HepG2 (cell line): Measurements from ENCODE around the gene DFFA. TPM values are rescaled to one million over a fixed set of nuclear protein-coding genes. Genes with fewer than 3 reads are reported as not detected.
A peak's percentile ranks its signal among the peaks of the same experiment; 100 is the strongest.

Source experiments
- ARHGAP35 ChIP-seq: sonication (generic); formaldehyde crosslinking; IDR thresholded peaks from 2 replicates; pipeline ENCODE4 v1.9.0; 2022; ENCODE audit warnings: mild to moderate bottlenecking, inconsistent platforms, moderate library complexity, missing genetic modification reagents, borderline replicate concordance
- CREB3 ChIP-seq: sonication (generic); formaldehyde crosslinking; IDR thresholded peaks from 2 replicates; pipeline ENCODE4 v1.5.0; 2020; ENCODE audit warnings: missing genetic modification reagents
- FOXP1 ChIP-seq, 2 experiments: fragments of 450-650 bp in 1 of 2; IDR thresholded peaks; 2 replicates each; pipeline ENCODE4 v1.6.1; 2017 to 2018; ENCODE audit warnings: antibody characterized with exemption in 1 of 2
- GTF2F1 ChIP-seq: fragments of 150-350 bp; IDR thresholded peaks from 2 replicates; pipeline ENCODE4 v1.6.1; 2014; ENCODE audit warnings: low read length
- HOXD1 ChIP-seq: sonication (generic); formaldehyde crosslinking; IDR thresholded peaks from 2 replicates; pipeline ENCODE4 v1.5.0; 2020; ENCODE audit warnings: missing genetic modification reagents
- IKZF5 ChIP-seq: IDR thresholded peaks from 2 replicates; pipeline ENCODE4 v1.6.1; 2018; ENCODE audit warnings: missing genetic modification reagents, mild to moderate bottlenecking, missing compliant biosample characterization
- KLF6 ChIP-seq: IDR thresholded peaks from 2 replicates; pipeline ENCODE4 v1.8.0; 2016; ENCODE audit warnings: missing biosample characterization, missing genetic modification reagents
- LRRFIP1 ChIP-seq: sonication (generic); formaldehyde crosslinking; conservative IDR thresholded peaks from 2 replicates; pipeline ENCODE4 v1.4.0; 2020; ENCODE audit warnings: missing genetic modification reagents
- NONO ChIP-seq, 2 experiments: fragments of 450-650 bp in 1 of 2; sonication (generic) in 1 of 2; formaldehyde crosslinking in 1 of 2; IDR thresholded peaks in 1 of 2; conservative IDR thresholded peaks in 1 of 2; 2 replicates each; pipeline versions ENCODE4 v1.6.1 to v1.8.0; 2017 to 2022; ENCODE audit warnings: mild to moderate bottlenecking in 1 of 2, missing genetic modification reagents in 1 of 2, moderate library complexity in 1 of 2
- POGZ ChIP-seq: sonication (generic); formaldehyde crosslinking; IDR thresholded peaks from 2 replicates; pipeline ENCODE4 v1.4.0; 2020; ENCODE audit warnings: mild to moderate bottlenecking, missing genetic modification reagents
- RFX5 ChIP-seq: IDR thresholded peaks from 2 replicates; pipeline ENCODE4 v1.6.1; 2011; ENCODE audit warnings: low read depth, low read length, improper control_type of control experiment
- RXRA ChIP-seq: sonication (generic); formaldehyde crosslinking; IDR thresholded peaks from 2 replicates; pipeline ENCODE4 v1.5.1; 2020; ENCODE audit warnings: missing genetic modification reagents
- SNRNP70 ChIP-seq: fragments of 200-400 bp; formaldehyde crosslinking; IDR thresholded peaks from 2 replicates; pipeline ENCODE4 v1.6.1; 2017; ENCODE audit warnings: mild to moderate bottlenecking, low read depth, low read length, moderate library complexity
- TFAP4 ChIP-seq: sonication (generic); IDR thresholded peaks from 2 replicates; pipeline ENCODE4 v1.6.1; 2016; ENCODE audit warnings: low read depth, borderline replicate concordance
- UBTF ChIP-seq: sonication (generic); formaldehyde crosslinking; IDR thresholded peaks from 2 replicates; pipeline ENCODE4 v1.4.0; 2020; ENCODE audit warnings: mild to moderate bottlenecking, missing genetic modification reagents
- ZNF224 ChIP-seq: sonication (generic); formaldehyde crosslinking; IDR thresholded peaks from 2 replicates; pipeline ENCODE4 v1.5.0; 2020; ENCODE audit warnings: mild to moderate bottlenecking, missing genetic modification reagents
- ZNF556 ChIP-seq: sonication (generic); formaldehyde crosslinking; IDR thresholded peaks from 2 replicates; pipeline ENCODE4 v1.4.0; 2020; ENCODE audit warnings: mild to moderate bottlenecking, missing genetic modification reagents, borderline replicate concordance
- ZSCAN31 ChIP-seq: sonication (generic); formaldehyde crosslinking; IDR thresholded peaks from 2 replicates; pipeline ENCODE4 v1.5.0; 2020; ENCODE audit warnings: low read depth, mild to moderate bottlenecking, missing genetic modification reagents
- polyA plus RNA-seq, 8 experiments: library from polyadenylated mRNA; depleted of rRNA in 3 of 8; stranded (reverse) in 7 of 8; unstranded in 1 of 8; fragments of >200 nt; fragmentation: Illumina TruSeq in 4 of 8; extraction: Trizol in 4 of 8; gene quantifications; 2 replicates each; pipeline versions ENCODE4 v1.2.1 to v1.2.3, GENCODE V29; 2011 to 2016; ENCODE audit warnings: low read depth in 4 of 8, missing spikeins in 1 of 8, mixed read lengths in 1 of 8; ENCODE audit not compliant: insufficient read depth in 1 of 8
- total RNA-seq, 5 experiments: library from RNA; depleted of rRNA; stranded (reverse); fragments of >200 nt; fragmentation: Illumina TruSeq; extraction: Trizol; gene quantifications; 2 replicates each; pipeline ENCODE4 v1.2.3, GENCODE V29; 2016; ENCODE audit warnings: low read depth in 1 of 5

DFFA gene
- total and polyA plus RNA-seq, 2 of the 13 experiments (the other 11 are each of a cell fraction or from before 2014, with no cell fraction given), result 16.5 to 33.9 TPM

- peak; percentile 72 for TF ChIP-seq UBTF (CRISPR knock-in tag)
- TF ChIP-seq ARHGAP35 (CRISPR knock-in tag), result peak; percentile 79
- TF ChIP-seq GTF2F1, result no peak
- TF ChIP-seq ZNF224 (CRISPR knock-in tag), result peak; percentile 89; the same call in 1 of the 2 replicates
- TF ChIP-seq HOXD1 (CRISPR knock-in tag), result peak; percentile 83
- TF ChIP-seq RFX5, result no peak
- peak; percentile 89; the same call in 1 of the 2 replicates for TF ChIP-seq ZNF556 (CRISPR knock-in tag)
- peak; percentile 50 for TF ChIP-seq RXRA (CRISPR knock-in tag)
- TF ChIP-seq NONO (IDR thresholded peaks at IDR 0.05), result no peak
- TF ChIP-seq NONO (CRISPR knock-in tag; conservative IDR thresholded peaks at IDR 0.05), result peak; percentile 99
- no peak for TF ChIP-seq SNRNP70
- peak; percentile 40; the same call in 1 of the 2 replicates for TF ChIP-seq TFAP4
- TF ChIP-seq ZSCAN31 (CRISPR knock-in tag), result peak; percentile 74; the same call in 1 of the 2 replicates
- peak; percentile 84 for TF ChIP-seq IKZF5 (CRISPR knock-in tag)
- TF ChIP-seq KLF6, result 0 out of 2 replicates have a peak, but pooled peaks have one; percentile 57
- peak; percentile 82; the same call in 1 of the 2 replicates for TF ChIP-seq POGZ
- TF ChIP-seq CREB3 (CRISPR knock-in tag), result no peak
- no peak for TF ChIP-seq FOXP1 (IDR thresholded peaks at IDR 0.05)
- no peak for TF ChIP-seq FOXP1 (CRISPR knock-in tag; IDR thresholded peaks at IDR 0.05)
- TF ChIP-seq LRRFIP1 (CRISPR knock-in tag), result no peak
These were observed 41.9 kb downstream of the DFFA start, which contains the start of gene CENPS (continued) for GRCh38 chr1:10430216-10431069.
